Measurements from ENCODE around the gene CCDC159.
A peak's percentile ranks its signal among the peaks of the same experiment; 100 is the strongest.
"Not testable (repeated sequence)": the region's sequence is repeated elsewhere in the genome, so short reads cannot be mapped to it uniquely, and the experiment has no call there.

Gene CCDC159

DNA sequence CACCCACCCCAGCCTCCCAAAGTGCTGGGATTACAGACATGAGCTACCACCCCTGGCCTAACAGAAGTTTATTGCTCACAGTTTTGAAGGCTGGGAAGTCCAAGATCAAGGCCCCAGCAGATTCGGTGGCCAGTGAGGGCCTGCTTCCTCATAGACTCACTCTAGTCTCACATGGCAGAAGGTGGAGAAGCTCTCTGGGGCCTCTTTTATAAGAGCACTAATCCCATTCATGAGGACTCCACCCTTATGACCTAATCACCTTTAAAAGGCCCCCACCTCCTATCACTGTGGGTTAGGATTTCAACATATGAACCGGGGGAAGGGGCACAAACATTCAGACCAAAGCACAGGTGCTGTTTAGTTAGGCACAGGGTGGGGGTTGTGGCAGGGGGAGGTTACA, 21.2 kb downstream of the CCDC159 start:
- DNase-seq (ENCODE audit: low read depth in 2 of 2): no peak

- DNase-seq (ENCODE audit: low read depth in 2 of 2): no peak
Measured at GRCh38 chr19:11370744-11371143, 24.4 kb downstream of the CCDC159 start.

DNA sequence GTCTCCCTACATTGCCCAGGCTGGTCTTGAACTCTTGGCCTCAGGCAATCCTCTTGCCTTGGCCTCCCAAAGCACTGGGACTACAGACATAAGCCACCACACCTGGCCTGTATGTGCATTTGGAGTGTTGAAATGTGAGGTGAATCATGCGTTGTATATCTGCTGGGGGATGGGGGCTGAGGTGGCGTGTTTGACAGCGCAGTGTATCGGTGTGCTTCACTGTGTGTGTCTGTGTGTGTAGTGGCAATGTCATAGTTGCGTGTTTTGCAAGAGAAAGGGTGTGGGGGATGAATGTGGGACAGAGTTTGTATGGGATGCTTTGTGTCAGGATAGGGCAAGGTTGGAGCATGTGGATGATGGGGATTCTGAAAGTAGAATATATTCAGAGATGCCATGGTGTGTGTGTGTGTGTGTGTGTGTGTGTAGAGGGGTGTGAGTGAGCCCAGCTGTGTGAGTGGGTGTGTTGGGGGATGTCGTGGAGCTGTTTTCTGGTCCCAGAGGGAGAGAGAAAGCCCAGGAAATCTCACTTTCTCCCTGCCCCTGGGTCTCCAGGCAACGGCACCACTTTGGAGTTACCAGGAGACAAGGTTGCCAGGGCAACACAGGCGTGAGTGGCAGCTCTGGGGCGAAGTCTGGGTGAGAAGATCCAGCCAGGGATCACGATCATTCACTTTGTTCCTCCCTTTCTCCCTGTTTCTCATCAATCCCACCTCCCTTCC, 27.0 kb downstream of the CCDC159 start:
- DNase-seq (ENCODE audit: low read depth in 2 of 2): no peak

DNA sequence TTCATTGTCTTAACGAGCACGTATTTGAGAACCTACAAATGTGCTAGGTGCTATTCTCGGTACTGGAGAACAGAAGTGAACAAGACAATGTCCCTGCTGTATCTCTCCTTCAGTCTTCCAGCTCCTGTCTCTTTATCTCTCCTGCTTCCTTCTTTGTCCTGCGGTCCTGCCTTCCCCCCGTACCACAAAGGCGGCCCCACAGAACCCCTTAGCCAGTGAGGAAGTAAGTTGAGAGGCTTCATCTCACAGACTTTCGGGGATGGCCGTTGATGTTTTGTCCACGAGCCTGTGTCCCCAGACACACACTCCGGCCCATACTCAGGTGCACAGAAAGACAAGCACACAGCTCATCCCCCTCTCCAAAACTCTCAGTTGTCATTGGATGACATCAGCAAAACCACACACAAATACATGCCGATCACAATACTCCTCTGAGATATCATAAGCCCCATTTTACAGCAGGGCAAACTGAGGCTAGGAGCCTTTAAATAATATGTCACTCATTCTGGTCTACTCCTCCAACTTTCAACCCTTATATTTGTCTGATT, 27.6 kb downstream of the CCDC159 start:
- DNase-seq (ENCODE audit: low read depth in 2 of 2): no peak

GRCh38 chr19:11374433-11375142, 28.3 kb downstream of the CCDC159 start, which contains the start of gene SWSAP1:
SWSAP1 (plus strand) TSS chr19:11374666; CDS start chr19:11374681, 15 bp downstream.
- DNase-seq (ENCODE audit: low read depth in 2 of 2): peak; percentile 88 to 91

DNA sequence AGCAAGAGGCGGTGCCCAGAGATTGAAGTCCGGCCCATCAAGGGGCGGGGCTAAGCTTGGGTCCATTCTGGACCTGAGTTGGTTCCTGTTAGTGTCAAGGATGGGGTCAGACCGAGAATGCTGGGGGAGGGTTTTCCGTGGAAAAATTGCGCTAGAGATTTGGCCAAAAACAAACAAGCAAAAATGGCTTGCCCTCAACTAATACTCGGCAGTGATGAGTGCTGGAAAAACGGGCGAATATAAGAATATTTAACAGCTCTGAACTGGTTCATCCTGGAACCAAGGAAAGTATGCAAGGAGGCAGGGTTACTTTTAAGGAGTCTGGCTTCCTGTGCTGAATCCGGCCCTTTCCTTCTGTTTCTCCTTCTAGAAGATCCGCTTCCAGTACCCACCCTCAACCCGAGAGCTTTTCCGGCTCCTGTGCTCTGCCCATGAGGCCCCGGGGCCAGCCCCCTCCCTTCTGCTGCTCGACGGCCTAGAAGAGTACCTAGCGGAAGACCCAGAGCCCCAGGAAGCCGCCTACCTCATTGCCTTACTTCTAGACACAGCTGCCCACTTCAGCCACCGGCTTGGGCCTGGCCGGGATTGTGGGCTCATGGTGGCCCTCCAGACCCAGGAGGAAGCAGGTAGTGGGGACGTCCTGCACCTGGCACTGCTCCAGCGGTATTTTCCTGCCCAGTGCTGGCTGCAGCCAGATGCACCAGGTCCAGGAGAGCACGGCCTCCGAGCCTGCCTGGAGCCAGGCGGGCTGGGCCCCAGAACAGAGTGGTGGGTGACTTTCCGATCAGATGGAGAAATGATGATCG, 29.0 kb downstream of the CCDC159 start:
- DNase-seq (ENCODE audit: low read depth in 2 of 2): peak in 1 of 2 donors; percentile 32

DNA sequence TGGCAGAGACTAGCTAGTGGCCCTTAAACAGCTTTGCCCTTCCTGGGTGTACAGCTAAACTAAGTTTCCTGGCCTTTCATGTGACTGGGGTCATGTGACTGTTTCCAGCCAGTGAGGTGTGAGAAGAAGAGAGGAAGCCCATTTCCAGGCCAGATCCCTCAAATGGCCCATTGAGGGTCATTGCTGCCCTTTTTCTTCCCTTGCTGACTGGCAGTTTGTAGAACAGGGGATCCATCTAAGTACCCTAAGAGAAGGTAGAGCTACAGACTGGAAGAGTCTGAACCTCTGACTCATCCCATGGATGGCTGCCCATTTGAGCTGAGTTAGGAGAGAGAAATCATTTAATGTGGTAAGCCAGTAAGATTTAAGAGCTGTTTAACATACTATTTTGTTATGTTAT, 30.9 kb downstream of the CCDC159 start:
- DNase-seq (ENCODE audit: low read depth in 2 of 2): no peak

DNA sequence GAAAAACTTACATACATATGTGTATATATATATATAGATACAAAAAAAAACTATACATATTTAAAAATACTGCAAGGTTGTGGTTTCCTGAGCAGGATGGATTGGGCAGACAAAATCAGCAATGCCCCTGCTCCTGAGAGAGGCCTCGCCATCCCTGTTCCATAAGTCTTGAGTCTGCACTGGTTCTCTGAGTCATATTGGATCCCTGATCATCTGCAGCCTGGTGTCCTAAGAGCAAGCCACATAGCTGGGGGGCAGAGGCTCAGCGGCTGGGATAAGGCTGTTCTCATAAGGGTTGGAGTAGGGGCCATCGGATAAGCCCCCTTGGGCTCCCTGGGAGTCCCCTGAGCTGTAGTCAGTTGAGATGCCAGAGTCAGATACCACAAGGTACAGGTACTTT, 31.4 kb downstream of the CCDC159 start:
- DNase-seq (ENCODE audit: low read depth in 2 of 2): no peak

- DNase-seq (ENCODE audit: low read depth in 2 of 2): no peak
Measured at GRCh38 chr19:11378319-11379189, 32.2 kb downstream of the CCDC159 start.

GRCh38 chr19:11379269-11379845, 33.0 kb downstream of the CCDC159 start:
- DNase-seq (ENCODE audit: low read depth in 2 of 2): not testable (repeated sequence)

DNA sequence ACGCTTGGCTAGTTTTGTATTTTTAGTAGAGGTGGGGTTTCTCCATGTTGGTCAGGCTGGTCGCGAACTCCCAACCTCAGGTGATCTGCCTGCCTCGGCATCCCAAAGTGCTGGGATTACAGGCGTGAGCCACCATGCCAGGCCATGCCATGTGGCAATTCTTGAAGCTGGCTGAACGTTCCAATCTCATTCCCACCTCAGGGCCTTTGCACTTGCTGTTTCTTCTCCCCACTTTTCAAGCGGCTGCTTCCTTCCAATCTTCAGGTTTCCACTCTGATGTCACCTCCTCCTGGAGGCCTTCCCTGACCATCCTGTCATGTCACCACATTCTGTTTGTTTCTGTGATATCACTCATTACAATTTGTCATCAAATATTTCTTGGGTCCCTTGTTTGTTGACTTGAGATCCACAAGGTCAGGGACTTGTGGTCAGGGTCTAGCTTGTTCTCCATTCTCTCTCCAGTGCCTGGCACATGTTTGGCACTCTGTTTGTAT, 33.6 kb downstream of the CCDC159 start:
- no peak for DNase-seq (ENCODE audit: low read depth in 2 of 2)

- peak; percentile 82 to 90 for DNase-seq (ENCODE audit: low read depth in 2 of 2)
Measured at GRCh38 chr19:11380653-11381537, 34.6 kb downstream of the CCDC159 start.

- DNase-seq (ENCODE audit: low read depth in 2 of 2): no peak
Measured at GRCh38 chr19:11382898-11383705, 36.8 kb downstream of the CCDC159 start.

DNA sequence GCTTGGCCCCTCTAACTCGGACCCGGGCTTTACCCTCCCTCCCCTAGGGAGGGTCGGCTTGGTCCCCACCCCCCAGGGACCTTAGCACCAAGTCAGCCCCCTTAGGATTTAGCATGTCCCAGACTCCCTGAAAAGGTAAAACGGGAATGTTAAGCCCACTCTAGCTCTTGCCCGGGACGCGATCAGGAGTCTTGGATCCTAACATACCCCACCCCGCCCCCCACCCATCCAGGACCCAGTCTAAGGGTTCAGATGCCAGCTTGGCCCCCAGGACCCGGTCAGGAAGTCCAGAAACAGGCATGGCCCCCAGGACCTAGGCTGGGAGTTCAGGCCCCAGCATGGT, 37.4 kb downstream of the CCDC159 start:
- DNase-seq (ENCODE audit: low read depth in 2 of 2): no peak

GRCh38 chr19:11384778-11385129, 38.4 kb downstream of the CCDC159 start:
- DNase-seq (ENCODE audit: low read depth in 2 of 2): no peak

- no peak for DNase-seq (ENCODE audit: low read depth in 2 of 2)
Measured at GRCh38 chr19:11387162-11388034, 41.1 kb downstream of the CCDC159 start.

GRCh38 chr19:11390359-11390758, 44.0 kb downstream of the CCDC159 start:
- no peak for DNase-seq (ENCODE audit: low read depth in 2 of 2)

All from stimulated activated CD8-positive, alpha-beta memory T cell treated with anti-CD3 and anti-CD28 coated beads, Interleukin-7, amount 100 ng/mL, for 1 hour (primary cell).